ENCODE measurements around the gene BTBD1. TPM values are rescaled to one million over a fixed set of nuclear protein-coding genes. Genes with fewer than 3 reads are reported as not detected.
"Not testable (repeated sequence)": the region's sequence is repeated elsewhere in the genome, so short reads cannot be mapped to it uniquely, and the experiment has no call there.

Gene BTBD1
- total RNA-seq, 1 experiment from 2014 or later = 80.0 TPM

DNA sequence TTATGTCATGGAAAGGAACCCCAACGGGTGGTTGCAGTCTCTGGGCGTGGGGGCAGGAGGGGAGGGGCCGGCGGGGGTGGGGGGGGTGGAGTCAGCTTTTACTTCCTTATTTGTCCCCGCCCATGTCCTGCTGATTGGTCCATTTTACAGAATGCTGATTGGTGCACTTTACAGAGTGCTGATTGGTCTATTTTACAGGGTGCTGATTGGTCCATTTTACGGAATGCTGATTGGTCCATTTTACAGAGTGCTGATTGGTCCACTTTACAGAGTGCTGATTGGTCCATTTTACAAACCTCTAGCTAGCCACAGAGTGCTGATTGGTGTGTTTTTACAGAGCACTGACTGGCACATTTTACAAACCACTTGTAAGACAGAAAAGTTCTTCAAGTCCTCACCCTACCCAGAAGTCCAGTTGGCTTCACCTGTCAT, 2.2 kb upstream of the BTBD1 start:
- ATAC-seq; BruUV-seq (replicated peaks): not testable (repeated sequence)

DNA sequence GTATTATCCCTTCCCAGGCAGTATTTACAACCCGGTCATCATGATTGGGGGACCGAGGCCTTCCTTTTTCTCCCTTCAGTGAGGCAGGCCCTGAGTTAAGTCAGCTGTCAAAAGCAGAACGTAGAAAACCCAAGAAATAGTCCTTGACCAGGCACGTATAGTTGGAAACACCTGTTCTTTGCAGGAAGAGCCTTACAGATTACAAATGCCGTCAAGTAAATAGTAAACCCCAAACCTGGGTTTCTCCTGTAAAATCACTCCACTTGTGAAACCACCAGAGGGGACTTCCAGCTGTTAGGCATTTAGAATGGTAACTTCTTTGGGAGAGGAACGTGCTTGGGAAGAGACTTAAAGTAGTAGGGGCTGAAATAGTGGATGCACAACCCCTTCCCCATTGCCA, 1.0 kb upstream of the BTBD1 start:
- Histone ChIP-seq H3K9me3 (ENCODE audit: control insufficient read depth in 1 of 2, insufficient read depth in 1 of 2, low read depth in 1 of 2, low read length in 2 of 2) (peaks cover 0 to 1% of the 10 kb centered on the region in 2 experiments; a peak in 1 of 4 replicates), H4K20me1 (ENCODE audit: insufficient read depth) (peaks cover 6% of the 10 kb centered on the region; the same call in 1 of the 2 replicates), H3K79me2 (ENCODE audit: insufficient read depth, low read length) (peaks cover 39% of the 10 kb centered on the region), H3K27ac (ENCODE audit: low read depth, low read length) (peak overlapping the region; percentile 97; the same call in 1 of the 2 replicates), H3K4me3 (replicated peaks in 1 of 2; ENCODE audit: low read depth in 1 of 2, low read length in 2 of 2) (no peak overlapping the region), H3K9me2 (ENCODE audit: insufficient read depth) (no peaks in the 10 kb centered on the region), H3K27me3 (ENCODE audit: insufficient read depth, low read length) (no peaks in the 10 kb centered on the region), H3K4me2 (ENCODE audit: low read length) (peak overlapping the region; percentile 87; the same call in 1 of the 2 replicates), H3K36me3 (ENCODE audit: control insufficient read depth in 1 of 2, insufficient read depth in 2 of 2, low read length in 2 of 2) (peaks cover 0 to 8% of the 10 kb centered on the region in 2 experiments; a peak in 1 of 4 replicates), H3K9ac (ENCODE audit: low read length) (peak overlapping the region; percentile 90), H3K4me1 (ENCODE audit: control insufficient read depth in 1 of 2, insufficient read depth in 2 of 2, low read length in 2 of 2) (peaks cover 9 to 22% of the 10 kb centered on the region in 2 experiments; a peak in 3 of 4 replicates), H2AFZ (ENCODE audit: low read depth, low read length, poor library complexity, severe bottlenecking) (no peak overlapping the region)
- ATAC-seq (no peak), DNase-seq (ENCODE audit: low read depth, low spot score) (no peak)
- TF ChIP-seq EZH2phosphoT487 (IDR thresholded peaks at IDR 0.05; ENCODE audit: borderline replicate concordance) (no peak), CEBPB (IDR thresholded peaks at IDR 0.05; ENCODE audit: low read depth) (no peak), ZFX (IDR thresholded peaks at IDR 0.05) (no peak), POLR2AphosphoS5 (IDR thresholded peaks at IDR 0.05; ENCODE audit: low read depth, low read length) (no peak), FOSL1 (IDR thresholded peaks at IDR 0.05; ENCODE audit: low read depth) (no peak), EGR1 (IDR thresholded peaks at IDR 0.05; ENCODE audit: low read depth) (no peak), EZH2 (IDR thresholded peaks at IDR 0.05) (no peak), JUND (IDR thresholded peaks at IDR 0.05) (no peak), RAD21 (IDR thresholded peaks at IDR 0.05; ENCODE audit: low read depth) (no peak), SIN3A (IDR thresholded peaks at IDR 0.05; ENCODE audit: low read depth) (no peak)
- TF ChIP-seq, protein P1, sequence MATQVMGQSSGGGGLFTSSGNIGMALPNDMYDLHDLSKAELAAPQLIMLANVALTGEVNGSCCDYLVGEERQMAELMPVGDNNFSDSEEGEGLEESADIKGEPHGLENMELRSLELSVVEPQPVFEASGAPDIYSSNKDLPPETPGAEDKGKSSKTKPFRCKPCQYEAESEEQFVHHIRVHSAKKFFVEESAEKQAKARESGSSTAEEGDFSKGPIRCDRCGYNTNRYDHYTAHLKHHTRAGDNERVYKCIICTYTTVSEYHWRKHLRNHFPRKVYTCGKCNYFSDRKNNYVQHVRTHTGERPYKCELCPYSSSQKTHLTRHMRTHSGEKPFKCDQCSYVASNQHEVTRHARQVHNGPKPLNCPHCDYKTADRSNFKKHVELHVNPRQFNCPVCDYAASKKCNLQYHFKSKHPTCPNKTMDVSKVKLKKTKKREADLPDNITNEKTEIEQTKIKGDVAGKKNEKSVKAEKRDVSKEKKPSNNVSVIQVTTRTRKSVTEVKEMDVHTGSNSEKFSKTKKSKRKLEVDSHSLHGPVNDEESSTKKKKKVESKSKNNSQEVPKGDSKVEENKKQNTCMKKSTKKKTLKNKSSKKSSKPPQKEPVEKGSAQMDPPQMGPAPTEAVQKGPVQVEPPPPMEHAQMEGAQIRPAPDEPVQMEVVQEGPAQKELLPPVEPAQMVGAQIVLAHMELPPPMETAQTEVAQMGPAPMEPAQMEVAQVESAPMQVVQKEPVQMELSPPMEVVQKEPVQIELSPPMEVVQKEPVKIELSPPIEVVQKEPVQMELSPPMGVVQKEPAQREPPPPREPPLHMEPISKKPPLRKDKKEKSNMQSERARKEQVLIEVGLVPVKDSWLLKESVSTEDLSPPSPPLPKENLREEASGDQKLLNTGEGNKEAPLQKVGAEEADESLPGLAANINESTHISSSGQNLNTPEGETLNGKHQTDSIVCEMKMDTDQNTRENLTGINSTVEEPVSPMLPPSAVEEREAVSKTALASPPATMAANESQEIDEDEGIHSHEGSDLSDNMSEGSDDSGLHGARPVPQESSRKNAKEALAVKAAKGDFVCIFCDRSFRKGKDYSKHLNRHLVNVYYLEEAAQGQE (IDR thresholded peaks at IDR 0.05; ENCODE audit: low read depth) = no peak
- intact Hi-C loops (cut with micrococcal nuclease) = no loop called here
- no TSS peak for BruUV-seq (replicated peaks)
- ChIA-PET POLR2A (interaction anchor here (0.8 kb wide), 1 partner anchor 10 kb away, joined by 3 read pairs; no protein-coding TSS in a partner anchor), CTCF (interaction anchor here (1.2 kb wide), 1 partner anchor 312 kb away, joined by 4 read pairs; no protein-coding TSS in a partner anchor), RAD21 (ENCODE audit: low non-redundant PET in 1 of 2, low total read pairs in 2 of 2, uncharacterized antibody in 2 of 2, unreplicated experiment in 2 of 2) (no interaction called here)

More for the DNA sequence above, 2.2 kb upstream of the BTBD1 start:
- H3K9me2 ChIP-seq (ENCODE audit: insufficient read depth); H3K27me3 ChIP-seq (ENCODE audit: insufficient read depth, low read length); POLR2A ChIA-PET; CTCF ChIA-PET; H3K36me3 ChIP-seq (ENCODE audit: control insufficient read depth in 1 of 2, insufficient read depth in 2 of 2, low read length in 2 of 2); intact Hi-C loops (cut with micrococcal nuclease); RAD21 ChIA-PET (ENCODE audit: low non-redundant PET in 1 of 2, low total read pairs in 2 of 2, uncharacterized antibody in 2 of 2, unreplicated experiment in 2 of 2); H4K20me1 ChIP-seq (ENCODE audit: insufficient read depth); H2AFZ ChIP-seq (ENCODE audit: low read depth, low read length, poor library complexity, severe bottlenecking); H3K9ac ChIP-seq (ENCODE audit: low read length); H3K4me2 ChIP-seq (ENCODE audit: low read length); H3K9me3 ChIP-seq (ENCODE audit: control insufficient read depth in 1 of 2, insufficient read depth in 1 of 2, low read depth in 1 of 2, low read length in 2 of 2); H3K4me3 ChIP-seq (replicated peaks in 1 of 2; ENCODE audit: low read depth in 1 of 2, low read length in 2 of 2); H3K27ac ChIP-seq (ENCODE audit: low read depth, low read length): not testable (repeated sequence)
- Histone ChIP-seq H3K4me1 (ENCODE audit: control insufficient read depth in 1 of 2, insufficient read depth in 2 of 2, low read length in 2 of 2) (peaks cover 9 to 22% of the 10 kb centered on the region in 2 experiments; a peak in 3 of 4 replicates), H3K79me2 (ENCODE audit: insufficient read depth, low read length) (peaks cover 27% of the 10 kb centered on the region)
- DNase-seq (ENCODE audit: low read depth, low spot score) = peak; percentile 54

Measured in HCT116 (cell line).